Subcutaneous adipose tissue (tissue), 4 donors: ENCODE measurements around the gene UGP2. TPM values are rescaled to one million over a fixed set of nuclear protein-coding genes. Genes with fewer than 3 reads are reported as not detected.

ENCODE experiments used
- total RNA-seq, 4 donors: library from RNA; depleted of rRNA; stranded (reverse); fragments of >200 nt; gene quantifications; one replicate each; pipeline ENCODE4 v1.1.0, GENCODE V29; 2016
- TF ChIP-seq, protein P1 (sequence below): fragments of 450-650 bp; IDR thresholded peaks from one replicate; pipeline ENCODE4 v1.5.1; 2016; ENCODE audit warnings: low read depth, mild to moderate bottlenecking, control low read depth, antibody characterized with exemption, moderate library complexity

The UGP2 gene
- total RNA-seq, 4 donors from 2014 or later = 176 to 404 (median 321) TPM

DNA sequence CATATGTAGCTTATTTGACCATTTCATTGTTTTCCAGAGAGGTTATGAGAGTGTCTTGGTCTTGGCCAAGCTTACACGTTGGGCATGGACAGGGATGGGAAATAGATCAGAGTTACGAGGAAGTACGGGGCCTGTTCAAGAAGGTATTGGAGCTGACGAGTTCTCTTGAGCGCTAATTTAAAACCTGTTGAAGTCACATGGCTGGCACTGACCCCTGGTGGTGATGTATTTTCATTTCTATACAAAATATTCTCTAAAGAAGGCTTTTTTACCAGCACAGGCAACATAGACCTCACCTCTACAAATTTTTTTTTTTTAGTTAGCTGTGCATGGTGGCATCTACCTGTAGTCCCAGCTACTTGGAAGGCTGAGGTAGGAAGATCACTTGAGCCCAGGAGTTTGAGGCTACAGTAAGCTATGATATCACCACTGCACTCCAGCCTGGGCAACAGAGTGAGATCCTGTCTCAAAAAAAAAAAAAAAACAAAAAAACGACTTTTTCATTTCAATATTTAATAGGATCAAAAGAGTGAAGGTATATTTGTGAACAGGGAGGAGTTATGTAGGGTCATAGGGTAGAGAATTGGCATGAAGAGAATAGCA is 19.6 kb downstream of the UGP2 start:
- TF ChIP-seq, protein P1, sequence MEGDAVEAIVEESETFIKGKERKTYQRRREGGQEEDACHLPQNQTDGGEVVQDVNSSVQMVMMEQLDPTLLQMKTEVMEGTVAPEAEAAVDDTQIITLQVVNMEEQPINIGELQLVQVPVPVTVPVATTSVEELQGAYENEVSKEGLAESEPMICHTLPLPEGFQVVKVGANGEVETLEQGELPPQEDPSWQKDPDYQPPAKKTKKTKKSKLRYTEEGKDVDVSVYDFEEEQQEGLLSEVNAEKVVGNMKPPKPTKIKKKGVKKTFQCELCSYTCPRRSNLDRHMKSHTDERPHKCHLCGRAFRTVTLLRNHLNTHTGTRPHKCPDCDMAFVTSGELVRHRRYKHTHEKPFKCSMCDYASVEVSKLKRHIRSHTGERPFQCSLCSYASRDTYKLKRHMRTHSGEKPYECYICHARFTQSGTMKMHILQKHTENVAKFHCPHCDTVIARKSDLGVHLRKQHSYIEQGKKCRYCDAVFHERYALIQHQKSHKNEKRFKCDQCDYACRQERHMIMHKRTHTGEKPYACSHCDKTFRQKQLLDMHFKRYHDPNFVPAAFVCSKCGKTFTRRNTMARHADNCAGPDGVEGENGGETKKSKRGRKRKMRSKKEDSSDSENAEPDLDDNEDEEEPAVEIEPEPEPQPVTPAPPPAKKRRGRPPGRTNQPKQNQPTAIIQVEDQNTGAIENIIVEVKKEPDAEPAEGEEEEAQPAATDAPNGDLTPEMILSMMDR = no peak

DNA sequence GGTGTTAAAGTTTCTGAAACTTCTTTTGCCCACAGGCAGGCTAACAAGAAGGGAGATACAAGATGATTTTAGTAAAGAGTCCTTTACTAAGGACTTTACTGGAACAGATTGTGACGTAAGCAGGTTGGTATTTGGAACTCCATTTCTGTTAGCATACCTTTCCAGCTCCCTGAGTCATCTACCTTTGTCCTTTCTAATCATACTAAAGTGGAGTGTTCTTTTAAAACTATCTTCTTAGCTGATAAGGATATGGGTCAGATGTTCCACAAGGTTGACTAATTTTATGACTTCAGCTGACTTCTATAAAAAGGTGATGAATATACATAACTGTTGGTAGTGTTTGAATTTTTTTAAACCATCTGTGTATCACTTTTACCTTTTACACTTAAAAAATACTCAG is 21.1 kb downstream of the UGP2 start:
- TF ChIP-seq, protein P1 = no peak

DNA sequence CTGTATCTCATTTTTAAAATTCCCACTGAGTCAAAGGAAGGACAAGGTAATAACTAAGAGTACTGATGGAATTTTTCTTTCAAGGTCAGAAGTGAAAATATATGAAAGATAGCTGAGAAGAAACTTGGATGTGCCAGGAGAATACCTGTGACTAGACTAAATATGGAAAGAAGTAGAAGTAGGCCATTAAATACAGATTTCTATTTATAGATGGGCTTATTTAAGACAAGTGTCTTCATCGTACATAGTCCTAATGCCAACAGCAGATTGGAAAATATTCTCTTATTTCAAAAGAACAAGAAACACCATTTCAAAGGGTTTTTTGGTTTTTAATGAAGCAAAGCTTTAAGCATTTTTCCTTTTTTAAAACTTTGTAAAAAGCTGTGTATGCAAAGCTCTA is 22.0 kb downstream of the UGP2 start:
- TF ChIP-seq, protein P1 = no peak

GRCh38 chr2:63865159-63865799 is 23.6 kb downstream of the UGP2 start:
- TF ChIP-seq, protein P1 = no peak

GRCh38 chr2:63866009-63866709 is 24.5 kb downstream of the UGP2 start:
- TF ChIP-seq, protein P1 = no peak

DNA sequence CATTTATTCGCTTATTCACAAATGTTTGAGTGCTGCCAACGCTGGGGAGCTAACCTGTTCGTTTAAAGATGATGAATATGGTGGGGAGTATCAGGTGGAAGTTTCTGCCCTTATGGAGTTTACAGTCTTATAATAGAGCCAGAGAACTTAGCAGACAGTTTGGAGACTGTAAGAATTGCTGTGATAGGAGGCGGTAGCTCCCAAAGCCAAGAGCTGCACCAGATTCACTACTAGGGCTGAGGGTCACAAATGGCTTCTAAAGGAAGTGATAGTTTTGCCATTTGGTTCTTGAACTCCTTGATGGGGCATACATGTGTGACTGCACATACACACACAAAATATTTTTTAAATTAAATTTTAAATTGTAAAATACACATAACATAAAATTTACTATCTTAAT is 29.0 kb downstream of the UGP2 start:
- TF ChIP-seq, protein P1 = no peak

- TF ChIP-seq, protein P1 = no peak
Observed at GRCh38 chr2:63871864-63872263, 30.2 kb downstream of the UGP2 start.
